Stimulated activated naive CD4-positive, alpha-beta T cell treated with Interleukin-2 at 50 U/mL for 16 hours (primary cell): ENCODE data around the gene SCGB3A1.

Experiments used
- DNase-seq: peaks from one replicate; lab custom pipeline; 2025; lab: John Stamatoyannopoulos, UW

Gene SCGB3A1

GRCh38 chr5:180591311-180591887 is at the start of gene SCGB3A1:
Gene SCGB3A1, minus strand, starts transcription at chr5:180591499. Its CDS starts 37 bp downstream, at chr5:180591462.
- DNase-seq = no peak

- no peak for DNase-seq
Observed at GRCh38 chr5:180640611-180640860, 49.2 kb upstream of the SCGB3A1 start.

GRCh38 chr5:180639741-180640610 is 48.7 kb upstream of the SCGB3A1 start:
- no peak for DNase-seq

- DNase-seq = no peak
Observed at GRCh38 chr5:180639287-180639686, 48.0 kb upstream of the SCGB3A1 start.

GRCh38 chr5:180637962-180638680 is 46.8 kb upstream of the SCGB3A1 start:
- DNase-seq = no peak

GRCh38 chr5:180636403-180637075 is 45.2 kb upstream of the SCGB3A1 start:
- no peak for DNase-seq

GRCh38 chr5:180636016-180636402 is 44.7 kb upstream of the SCGB3A1 start:
- no peak for DNase-seq

GRCh38 chr5:180633283-180634177 is 42.2 kb upstream of the SCGB3A1 start:
- no peak for DNase-seq

GRCh38 chr5:180632768-180633167 is 41.5 kb upstream of the SCGB3A1 start:
- no peak for DNase-seq

GRCh38 chr5:180631549-180632383 is 40.5 kb upstream of the SCGB3A1 start:
- no peak for DNase-seq

- DNase-seq = no peak
Observed at GRCh38 chr5:180630426-180630825, 39.1 kb upstream of the SCGB3A1 start.

GRCh38 chr5:180629831-180630382 is 38.6 kb upstream of the SCGB3A1 start:
- DNase-seq = no peak

GRCh38 chr5:180628827-180629750 is 37.8 kb upstream of the SCGB3A1 start:
- no peak for DNase-seq

- no peak for DNase-seq
Observed at GRCh38 chr5:180628211-180628610, 36.9 kb upstream of the SCGB3A1 start.

- DNase-seq = no peak
Observed at GRCh38 chr5:180627386-180628120, 36.3 kb upstream of the SCGB3A1 start.

- DNase-seq = no peak
Observed at GRCh38 chr5:180626661-180627385, 35.5 kb upstream of the SCGB3A1 start.

GRCh38 chr5:180625791-180626660 is 34.7 kb upstream of the SCGB3A1 start:
- DNase-seq = no peak
